HCT116 (cell line): ENCODE data around the gene INPP5E. TPM values are rescaled to one million over a fixed set of nuclear protein-coding genes. Genes with fewer than 3 reads are reported as not detected.

ENCODE experiments used
- ATAC-seq: fragments of 200-7000 bp; cut with Tn5 transposase; 2 replicates; pipeline ENCODE4 v1.9.1; 2020; ENCODE audit warnings: mild to moderate bottlenecking, moderate library complexity
- BruUV-seq: library from RNA; stranded (reverse); fragments of 400-500 nt; replicated peaks from 2 replicates; lab custom pipeline; 2021; lab: Mats Ljungman, UMichigan
- CTCF ChIA-PET: fragments of 300-600 bp; sonication (Branson Sonifier 250); formaldehyde crosslinking; loops from one replicate; lab custom pipeline; 2021; ENCODE audit warnings: antibody characterized with exemption; lab: Charles Lee
- POLR2A ChIA-PET: fragments of 300-600, 350-600 bp; sonication (Branson Sonifier 250); formaldehyde crosslinking; loops from one replicate; lab custom pipeline; 2021; ENCODE audit warnings: antibody characterized with exemption; lab: Charles Lee
- RAD21 ChIA-PET, 2 experiments: fragments of 300-600 bp; sonication (Branson Sonifier 250); formaldehyde crosslinking; loops; one replicate each; lab custom pipeline; 2023; ENCODE audit warnings: low total read pairs in 2 of 2; ENCODE audit not compliant: uncharacterized antibody in 2 of 2, unreplicated experiment in 2 of 2, low non-redundant PET in 1 of 2; lab: Charles Lee
- DNase-seq: peaks from one replicate; pipeline ENCODE4 v3.0.0-alpha.2; 2010; ENCODE audit warnings: low read depth, low spot score
- H2AFZ ChIP-seq: fragments of 200-600 bp; shearing (Covaris generic), sonication (generic); 2 replicates; pipeline ENCODE4 v1.6.1; 2017; ENCODE audit warnings: low read depth, mixed run types, mixed read lengths, antibody characterized with exemption, low read length; ENCODE audit not compliant: poor library complexity, severe bottlenecking
- H3K27ac ChIP-seq: 2 replicates; pipeline ENCODE4 v1.5.1; 2012; ENCODE audit warnings: low read depth, low read length
- H3K27me3 ChIP-seq: fragments of 200-600 bp; sonication (generic); 2 replicates; pipeline ENCODE4 v1.6.1; 2016; ENCODE audit warnings: mixed run types, low read length, mixed read lengths; ENCODE audit not compliant: insufficient read depth
- H3K36me3 ChIP-seq, 2 experiments: fragments of 200-500 bp in 1 of 2; fragments of 200-600 bp in 1 of 2; sonication (Bioruptor generic) in 1 of 2; sonication (generic) in 1 of 2; 2 replicates each; pipeline versions ENCODE4 v1.5.1 to v1.6.1; 2014 to 2016; ENCODE audit warnings: low read length in 2 of 2, inconsistent platforms in 1 of 2, mixed read lengths in 1 of 2, mixed run types in 1 of 2; ENCODE audit not compliant: insufficient read depth in 2 of 2, control insufficient read depth in 1 of 2
- H3K4me1 ChIP-seq, 2 experiments: fragments of 200-600 bp in 1 of 2; sonication (generic) in 1 of 2; 2 replicates each; pipeline versions ENCODE4 v1.5.1 to v1.6.1; 2012 to 2017; ENCODE audit warnings: low read length in 2 of 2, inconsistent platforms in 1 of 2, mild to moderate bottlenecking in 1 of 2, mixed read lengths in 1 of 2, mixed run types in 1 of 2, moderate library complexity in 1 of 2; ENCODE audit not compliant: insufficient read depth in 2 of 2, control insufficient read depth in 1 of 2
- H3K4me2 ChIP-seq: fragments of 200-600 bp; sonication (generic); 2 replicates; pipeline ENCODE4 v1.6.1; 2017; ENCODE audit warnings: mixed run types, low read length, mixed read lengths
- H3K4me3 ChIP-seq, 2 experiments: fragments of 200-600 bp in 1 of 2; sonication (generic) in 1 of 2; replicated peaks in 1 of 2; 2 replicates each; pipeline ENCODE4 v1.5.1; 2011 to 2016; ENCODE audit warnings: low read length in 2 of 2, control low read depth in 1 of 2, low read depth in 1 of 2, mild to moderate bottlenecking in 1 of 2, mixed read lengths in 1 of 2, mixed run types in 1 of 2
- H3K79me2 ChIP-seq: fragments of 200-600 bp; sonication (generic); 2 replicates; pipeline ENCODE4 v1.6.1; 2017; ENCODE audit warnings: mild to moderate bottlenecking, mixed run types, low read length, moderate library complexity, mixed read lengths; ENCODE audit not compliant: insufficient read depth
- H3K9ac ChIP-seq: fragments of 200-600 bp; sonication (generic); 2 replicates; pipeline ENCODE4 v1.6.1; 2016; ENCODE audit warnings: low read length, mixed read lengths
- H3K9me2 ChIP-seq: fragments of 200-600 bp; sonication (generic), shearing (Covaris generic); 2 replicates; pipeline ENCODE4 v1.6.1; 2017; ENCODE audit warnings: mixed run types, mild to moderate bottlenecking, moderate library complexity; ENCODE audit not compliant: insufficient read depth
- H3K9me3 ChIP-seq, 2 experiments: fragments of 200-500 bp in 1 of 2; fragments of 200-600 bp in 1 of 2; sonication (Bioruptor generic) in 1 of 2; sonication (generic) in 1 of 2; 2 replicates each; pipeline ENCODE4 v1.6.1; 2014 to 2017; ENCODE audit warnings: low read length in 2 of 2, mixed read lengths in 2 of 2, inconsistent platforms in 1 of 2, low read depth in 1 of 2, mild to moderate bottlenecking in 1 of 2, mixed run types in 1 of 2, moderate library complexity in 1 of 2; ENCODE audit not compliant: control insufficient read depth in 1 of 2, insufficient read depth in 1 of 2
- H4K20me1 ChIP-seq: fragments of 200-600 bp; sonication (generic), shearing (Covaris generic); 2 replicates; pipeline ENCODE4 v1.6.1; 2017; ENCODE audit warnings: mixed run types, mild to moderate bottlenecking, moderate library complexity; ENCODE audit not compliant: insufficient read depth
- ATF3 ChIP-seq: IDR thresholded peaks from 2 replicates; pipeline ENCODE4 v1.6.1; 2012
- CBX3 ChIP-seq: IDR thresholded peaks from 2 replicates; pipeline ENCODE4 v1.6.1; 2012; ENCODE audit warnings: low read depth
- CEBPB ChIP-seq: IDR thresholded peaks from 2 replicates; pipeline ENCODE4 v1.6.1; 2012; ENCODE audit warnings: low read depth
- EGR1 ChIP-seq: IDR thresholded peaks from 2 replicates; pipeline ENCODE4 v1.6.1; 2012; ENCODE audit warnings: low read depth
- ELF1 ChIP-seq: IDR thresholded peaks from 2 replicates; pipeline ENCODE4 v1.6.1; 2012; ENCODE audit warnings: low read depth, borderline replicate concordance
- EZH2 ChIP-seq: fragments of 200-600 bp; sonication (generic); IDR thresholded peaks from 2 replicates; pipeline ENCODE4 v1.6.1; 2017; ENCODE audit warnings: antibody characterized with exemption, mixed run types
- EZH2phosphoT487 ChIP-seq: fragments of 200-600 bp; IDR thresholded peaks from 2 replicates; pipeline ENCODE4 v1.6.1; 2018; ENCODE audit warnings: antibody characterized with exemption, borderline replicate concordance
- FOSL1 ChIP-seq: IDR thresholded peaks from 2 replicates; pipeline ENCODE4 v1.6.1; 2012; ENCODE audit warnings: low read depth
- JUND ChIP-seq: IDR thresholded peaks from 2 replicates; pipeline ENCODE4 v1.6.1; 2012
- POLR2AphosphoS5 ChIP-seq: IDR thresholded peaks from 2 replicates; pipeline ENCODE4 v1.6.1; 2011; ENCODE audit warnings: mild to moderate bottlenecking, low read depth, low read length, moderate library complexity
- RAD21 ChIP-seq: IDR thresholded peaks from 2 replicates; pipeline ENCODE4 v1.6.1; 2012; ENCODE audit warnings: low read depth, mild to moderate bottlenecking
- SIN3A ChIP-seq: IDR thresholded peaks from 2 replicates; pipeline ENCODE4 v1.6.1; 2012; ENCODE audit warnings: low read depth
- SP1 ChIP-seq: IDR thresholded peaks from 2 replicates; pipeline ENCODE4 v1.6.1; 2012; ENCODE audit warnings: low read depth
- SRF ChIP-seq: IDR thresholded peaks from 2 replicates; pipeline ENCODE4 v1.6.1; 2012; ENCODE audit warnings: low read depth
- TCF7L2 ChIP-seq: IDR thresholded peaks from 2 replicates; pipeline ENCODE4 v1.7.0; 2011; ENCODE audit warnings: borderline replicate concordance, inconsistent platforms; ENCODE audit not compliant: insufficient read depth, insufficient read length; ENCODE audit errors: extremely low read depth
- YY1 ChIP-seq: IDR thresholded peaks from 2 replicates; pipeline ENCODE4 v1.6.1; 2011; ENCODE audit warnings: low read length, low read depth, moderate library complexity, mild to moderate bottlenecking; ENCODE audit not compliant: insufficient replicate concordance; ENCODE audit errors: extremely low read depth
- ZBTB33 ChIP-seq: IDR thresholded peaks from 2 replicates; pipeline ENCODE4 v1.6.1; 2011; ENCODE audit warnings: mild to moderate bottlenecking, low read length, moderate library complexity; ENCODE audit not compliant: insufficient replicate concordance; ENCODE audit errors: extremely low read depth
- ZFX ChIP-seq: fragments of 450-650 bp; IDR thresholded peaks from 2 replicates; pipeline ENCODE4 v1.6.1; 2017
- ZNF274 ChIP-seq: fragments of 200-500 bp; sonication (Bioruptor generic); IDR thresholded peaks from 2 replicates; pipeline ENCODE4 v1.6.1; 2014; ENCODE audit warnings: mild to moderate bottlenecking, low read depth, low read length, inconsistent platforms
- intact Hi-C: fragments of 100-400 bp; cut with micrococcal nuclease; formaldehyde crosslinking; loops from 2 replicates; pipeline ENCODE4 v1.10.0; 2022
- total RNA-seq: library from RNA; stranded (reverse); gene quantifications from one replicate; pipeline ENCODE4 v1.2.1, GENCODE V29; 2021; ENCODE audit not compliant: unreplicated experiment
- TF ChIP-seq, protein P1 (sequence below), 3 experiments: fragments of 200-600 bp in 1 of 3; sonication (generic) in 1 of 3; IDR thresholded peaks in 2 of 3; conservative IDR thresholded peaks in 1 of 3; 2 replicates each; pipeline ENCODE4 v1.5.1; 2012 to 2017; ENCODE audit warnings: low read depth in 2 of 3, low read length in 2 of 3, antibody characterized with exemption in 1 of 3, borderline replicate concordance in 1 of 3, control low read depth in 1 of 3, mild to moderate bottlenecking in 1 of 3, mixed read lengths in 1 of 3, mixed run types in 1 of 3, moderate library complexity in 1 of 3; ENCODE audit not compliant: insufficient read depth in 1 of 3
- TF ChIP-seq, protein P2 (sequence below): IDR thresholded peaks from 2 replicates; pipeline ENCODE4 v1.6.1; 2012

INPP5E gene
- total RNA-seq, 1 experiment from 2014 or later, result 23.8 TPM

DNA sequence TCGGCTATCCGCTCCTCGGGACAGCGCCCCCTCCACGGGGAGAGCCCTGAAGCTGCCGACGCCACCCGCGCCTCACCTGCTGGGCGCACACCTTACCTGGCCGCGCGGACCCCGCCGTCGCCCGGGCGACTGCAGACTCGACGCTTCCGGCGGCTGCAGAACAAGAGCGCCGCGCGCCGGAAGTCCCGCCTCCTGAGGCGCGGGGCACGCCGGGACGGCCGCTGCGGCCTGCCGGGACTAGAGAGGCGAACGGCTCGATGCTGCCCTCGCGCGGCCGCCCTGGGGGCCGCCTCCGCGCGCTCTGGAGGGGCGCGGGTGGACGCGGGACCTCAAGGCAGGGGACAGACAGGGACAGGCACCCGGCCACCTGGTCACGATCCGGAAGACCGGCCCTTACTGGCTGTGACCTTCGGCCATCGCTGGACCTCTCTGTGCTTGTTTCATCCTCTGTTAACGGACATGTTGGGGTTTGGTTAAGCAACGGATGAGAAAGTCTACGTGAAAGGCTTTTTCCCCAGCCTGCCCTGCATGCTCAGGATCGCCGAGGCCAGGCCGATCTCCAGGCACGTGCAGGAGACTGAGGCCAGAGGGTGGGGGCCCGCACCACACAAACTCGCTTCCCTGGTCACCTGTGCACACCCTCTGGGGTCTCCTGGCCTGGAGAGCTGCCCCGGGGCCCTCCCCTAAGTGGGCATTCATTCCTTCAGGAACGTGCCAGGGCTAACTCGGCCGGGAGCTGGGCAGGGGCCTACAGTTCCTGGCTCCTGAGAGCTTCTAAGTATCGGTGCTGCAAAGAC lies 39.4 kb downstream of the INPP5E start, which contains the start of gene SNAPC4:
Gene SNAPC4 (minus strand): TSS at position 133 of the 797 bp plus-strand sequence. CDS start 1,742 bp downstream, outside the sequence.
- Histone ChIP-seq H3K4me1 (peaks cover 7 to 16% of the 10 kb centered on the region in 2 experiments), H3K9ac (peak within 1 kb of the TSS; percentile 84), H3K36me3 (peaks cover 39 to 47% of the 10 kb centered on the region in 2 experiments; a peak in 3 of 4 replicates), H3K4me2 (peak within 1 kb of the TSS; percentile 89), H3K79me2 (peaks cover 41% of the 10 kb centered on the region), H4K20me1 (no peaks in the 10 kb centered on the region), H3K9me3 (no peaks in the 10 kb centered on the region), H2AFZ (no peak within 1 kb of the TSS), H3K4me3 (peak within 1 kb of the TSS; percentile 82 to 93), H3K9me2 (no peaks in the 10 kb centered on the region), H3K27me3 (no peaks in the 10 kb centered on the region), H3K27ac (peak within 1 kb of the TSS; percentile 92)
- BruUV-seq, result no TSS peak
- CTCF ChIA-PET, result interaction anchor here (0.6 to 1.4 kb wide), 6 partner anchors 10 to 88 kb away, joined by 3 to 8 read pairs (median 4); partner anchors contain the start of gene DNLZ
- POLR2A ChIA-PET, result no interaction called here
- ATAC-seq, result peak; percentile 92
- intact Hi-C loops, result loop anchor here (1.0 to 2.0 kb wide), 3 partner anchors 54 to 88 kb away; no protein-coding TSS in a partner anchor
- RAD21 ChIA-PET, result no interaction called here
- DNase-seq, result peak; percentile 62
- TF ChIP-seq ZFX (peak; percentile 53; the same call in 1 of the 2 replicates), ELF1 (no peak), SIN3A (peak; percentile 82), JUND (no peak), TCF7L2 (peak; percentile 98), SP1 (no peak), POLR2AphosphoS5 (peak; percentile 92), RAD21 (peak; percentile 85), ZNF274 (no peak), ZBTB33 (no peak), EGR1 (no peak), EZH2phosphoT487 (no peak), SRF (no peak), CEBPB (no peak), YY1 (peak; percentile 44), ATF3 (no peak), EZH2 (no peak), FOSL1 (no peak), CBX3 (no peak)
- TF ChIP-seq, protein P1, sequence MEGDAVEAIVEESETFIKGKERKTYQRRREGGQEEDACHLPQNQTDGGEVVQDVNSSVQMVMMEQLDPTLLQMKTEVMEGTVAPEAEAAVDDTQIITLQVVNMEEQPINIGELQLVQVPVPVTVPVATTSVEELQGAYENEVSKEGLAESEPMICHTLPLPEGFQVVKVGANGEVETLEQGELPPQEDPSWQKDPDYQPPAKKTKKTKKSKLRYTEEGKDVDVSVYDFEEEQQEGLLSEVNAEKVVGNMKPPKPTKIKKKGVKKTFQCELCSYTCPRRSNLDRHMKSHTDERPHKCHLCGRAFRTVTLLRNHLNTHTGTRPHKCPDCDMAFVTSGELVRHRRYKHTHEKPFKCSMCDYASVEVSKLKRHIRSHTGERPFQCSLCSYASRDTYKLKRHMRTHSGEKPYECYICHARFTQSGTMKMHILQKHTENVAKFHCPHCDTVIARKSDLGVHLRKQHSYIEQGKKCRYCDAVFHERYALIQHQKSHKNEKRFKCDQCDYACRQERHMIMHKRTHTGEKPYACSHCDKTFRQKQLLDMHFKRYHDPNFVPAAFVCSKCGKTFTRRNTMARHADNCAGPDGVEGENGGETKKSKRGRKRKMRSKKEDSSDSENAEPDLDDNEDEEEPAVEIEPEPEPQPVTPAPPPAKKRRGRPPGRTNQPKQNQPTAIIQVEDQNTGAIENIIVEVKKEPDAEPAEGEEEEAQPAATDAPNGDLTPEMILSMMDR (IDR thresholded peaks at IDR 0.05 in 2 of 3, conservative IDR thresholded peaks at IDR 0.05 in 1 of 3; ENCODE audit: borderline replicate concordance in 1 of 3, insufficient read depth in 1 of 3, low read depth in 2 of 3, low read length in 2 of 3), result peak; percentile 68 to 84 (median 82); a peak in 5 of 6 replicates
- TF ChIP-seq, protein P2, sequence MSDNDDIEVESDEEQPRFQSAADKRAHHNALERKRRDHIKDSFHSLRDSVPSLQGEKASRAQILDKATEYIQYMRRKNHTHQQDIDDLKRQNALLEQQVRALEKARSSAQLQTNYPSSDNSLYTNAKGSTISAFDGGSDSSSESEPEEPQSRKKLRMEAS, result peak; percentile 58; the same call in 1 of the 2 replicates
